ENCODE results near the gene DDX51.

The DDX51 gene

DNA sequence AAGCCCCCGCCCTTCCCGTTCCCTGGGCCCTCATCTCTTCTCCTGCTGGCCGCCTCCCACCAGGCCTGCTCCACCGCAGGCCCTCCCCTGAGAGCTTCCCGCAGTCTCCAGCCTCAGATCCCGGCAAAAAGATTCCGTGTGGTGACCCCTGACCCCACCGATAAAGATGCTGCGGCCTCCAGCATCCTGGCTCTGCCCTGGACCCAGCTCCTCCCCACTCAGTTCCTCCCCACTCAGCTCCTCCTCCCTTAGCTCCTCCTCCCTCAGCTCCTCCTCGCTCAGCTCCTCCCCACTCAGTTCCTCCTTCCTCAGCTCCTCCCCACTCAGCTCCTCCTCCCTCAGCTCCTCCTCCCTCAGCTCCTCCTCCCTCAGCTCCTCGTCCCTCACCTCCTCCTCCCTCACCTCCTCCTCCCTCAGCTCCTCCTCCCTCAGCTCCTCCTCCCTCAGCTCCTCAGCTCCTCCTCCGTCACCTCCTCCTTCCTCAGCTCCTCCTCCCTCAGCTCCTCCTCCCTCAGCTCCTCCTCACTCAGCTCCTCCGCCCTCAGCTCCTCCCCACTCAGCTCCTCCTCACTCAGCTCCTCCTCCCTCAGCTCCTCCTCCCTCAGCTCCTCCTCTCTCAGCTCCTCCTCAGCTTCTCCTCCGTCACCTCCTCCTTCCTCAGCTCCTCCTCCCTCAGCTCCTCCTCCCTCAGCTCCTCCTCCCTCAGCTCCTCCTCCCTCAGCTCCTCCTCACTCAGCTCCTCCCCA lies 17.1 kb upstream of the DDX51 start:
- DNase-seq, result no peak
- Mint-ChIP-seq H3K27me3 (ENCODE audit: low read depth, poor library complexity) (peaks cover 22% of the 10 kb centered on the region), H3K4me3 (no peak overlapping the region), H3K9me3 (peaks cover 3% of the 10 kb centered on the region), H3K36me3 (ENCODE audit: low read depth) (no peaks in the 10 kb centered on the region), H3K27ac (no peak overlapping the region), H3K4me1 (no peaks in the 10 kb centered on the region)
- TF ChIP-seq, protein P1, sequence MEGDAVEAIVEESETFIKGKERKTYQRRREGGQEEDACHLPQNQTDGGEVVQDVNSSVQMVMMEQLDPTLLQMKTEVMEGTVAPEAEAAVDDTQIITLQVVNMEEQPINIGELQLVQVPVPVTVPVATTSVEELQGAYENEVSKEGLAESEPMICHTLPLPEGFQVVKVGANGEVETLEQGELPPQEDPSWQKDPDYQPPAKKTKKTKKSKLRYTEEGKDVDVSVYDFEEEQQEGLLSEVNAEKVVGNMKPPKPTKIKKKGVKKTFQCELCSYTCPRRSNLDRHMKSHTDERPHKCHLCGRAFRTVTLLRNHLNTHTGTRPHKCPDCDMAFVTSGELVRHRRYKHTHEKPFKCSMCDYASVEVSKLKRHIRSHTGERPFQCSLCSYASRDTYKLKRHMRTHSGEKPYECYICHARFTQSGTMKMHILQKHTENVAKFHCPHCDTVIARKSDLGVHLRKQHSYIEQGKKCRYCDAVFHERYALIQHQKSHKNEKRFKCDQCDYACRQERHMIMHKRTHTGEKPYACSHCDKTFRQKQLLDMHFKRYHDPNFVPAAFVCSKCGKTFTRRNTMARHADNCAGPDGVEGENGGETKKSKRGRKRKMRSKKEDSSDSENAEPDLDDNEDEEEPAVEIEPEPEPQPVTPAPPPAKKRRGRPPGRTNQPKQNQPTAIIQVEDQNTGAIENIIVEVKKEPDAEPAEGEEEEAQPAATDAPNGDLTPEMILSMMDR (IDR thresholded peaks at IDR 0.05), result no peak

DNA sequence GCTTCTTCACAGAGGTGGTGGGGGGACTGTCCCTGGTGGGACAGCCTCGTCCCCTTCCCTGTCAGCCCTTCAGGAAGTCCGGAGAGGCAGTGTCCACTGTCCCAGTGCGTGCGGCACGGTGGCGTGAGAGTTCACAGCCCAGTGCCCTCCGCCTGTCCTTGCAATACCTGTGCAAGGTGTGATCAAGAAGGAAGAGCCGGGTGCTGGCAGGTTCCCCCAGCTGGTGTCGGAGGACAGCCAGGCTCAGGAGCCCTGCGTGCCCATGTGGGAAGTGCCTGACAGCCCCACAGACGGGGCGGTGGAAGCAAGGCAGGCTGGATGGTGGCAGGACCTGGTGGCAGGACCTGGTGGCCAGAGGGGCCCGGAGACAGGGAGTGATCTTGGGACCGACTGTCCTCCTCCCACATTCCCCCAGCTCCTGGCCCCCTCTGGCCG lies 16.5 kb upstream of the DDX51 start:
- no peaks in the 10 kb centered on the region for H3K4me1 Mint-ChIP-seq
- H3K36me3 Mint-ChIP-seq (ENCODE audit: low read depth), result no peaks in the 10 kb centered on the region
- H3K4me3 Mint-ChIP-seq, result no peak overlapping the region
- TF ChIP-seq, protein P1 (IDR thresholded peaks at IDR 0.05), result no peak
- DNase-seq, result no peak
- peaks cover 20% of the 10 kb centered on the region for H3K27me3 Mint-ChIP-seq (ENCODE audit: low read depth, poor library complexity)
- no peak overlapping the region for H3K27ac Mint-ChIP-seq
- no peaks in the 10 kb centered on the region for H3K9me3 Mint-ChIP-seq

DNA sequence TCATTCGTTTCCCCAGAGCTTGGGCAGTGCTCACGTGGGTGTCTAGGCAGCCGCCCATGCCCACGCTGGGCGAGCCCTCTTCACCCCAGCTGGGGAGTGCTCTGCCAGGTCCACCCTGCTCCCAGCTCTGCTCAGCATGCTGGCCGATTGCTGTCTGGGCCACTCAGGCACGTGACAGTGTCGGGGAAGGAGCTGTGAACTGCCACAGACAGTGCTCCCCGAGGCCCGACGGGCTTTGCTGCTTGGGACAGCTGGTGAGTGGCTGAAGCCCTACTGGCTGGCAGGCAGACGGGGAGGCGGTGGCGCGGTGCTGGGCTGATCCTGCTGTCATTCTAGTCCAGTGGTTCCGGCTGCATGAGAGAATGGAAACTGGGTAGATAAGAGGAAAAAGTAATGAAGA lies 15.9 kb upstream of the DDX51 start:
- TF ChIP-seq, protein P1 (IDR thresholded peaks at IDR 0.05), result no peak
- H3K9me3 Mint-ChIP-seq, result no peaks in the 10 kb centered on the region
- no peaks in the 10 kb centered on the region for H3K36me3 Mint-ChIP-seq (ENCODE audit: low read depth)
- no peak overlapping the region for H3K27ac Mint-ChIP-seq
- H3K4me3 Mint-ChIP-seq, result no peak overlapping the region
- H3K4me1 Mint-ChIP-seq, result peaks cover under 1% of the 10 kb centered on the region
- DNase-seq, result no peak
- H3K27me3 Mint-ChIP-seq (ENCODE audit: low read depth, poor library complexity), result peaks cover 20% of the 10 kb centered on the region

DNA sequence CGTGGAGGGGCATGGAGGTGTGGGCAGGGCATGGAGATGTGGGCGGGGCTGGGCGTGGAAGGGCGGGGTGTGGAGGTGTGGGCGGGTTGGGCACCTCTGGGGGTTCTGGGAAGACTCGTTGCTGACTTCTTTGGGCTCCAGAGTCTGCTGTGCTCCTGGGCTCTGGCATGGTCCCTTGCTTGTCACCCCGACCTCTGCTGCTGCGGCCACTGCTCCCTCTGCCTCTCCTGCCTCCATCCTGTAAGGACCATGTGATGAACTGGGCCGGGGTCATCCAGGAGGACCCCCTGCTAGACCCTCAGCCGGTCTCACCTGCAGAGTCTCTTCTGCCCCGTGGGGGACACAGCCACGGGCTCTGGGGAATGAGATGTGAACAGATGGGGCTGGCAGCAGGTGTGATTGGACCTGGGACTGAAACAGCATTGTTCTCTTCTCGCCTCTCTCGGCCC lies 15.5 kb upstream of the DDX51 start:
- H3K27ac Mint-ChIP-seq, result no peak overlapping the region
- DNase-seq, result no peak
- peaks cover 20% of the 10 kb centered on the region for H3K27me3 Mint-ChIP-seq (ENCODE audit: low read depth, poor library complexity)
- H3K4me1 Mint-ChIP-seq, result peaks cover 5% of the 10 kb centered on the region
- H3K4me3 Mint-ChIP-seq, result no peak overlapping the region
- TF ChIP-seq, protein P1 (IDR thresholded peaks at IDR 0.05), result no peak
- H3K36me3 Mint-ChIP-seq (ENCODE audit: low read depth), result no peaks in the 10 kb centered on the region
- H3K9me3 Mint-ChIP-seq, result no peaks in the 10 kb centered on the region

DNA sequence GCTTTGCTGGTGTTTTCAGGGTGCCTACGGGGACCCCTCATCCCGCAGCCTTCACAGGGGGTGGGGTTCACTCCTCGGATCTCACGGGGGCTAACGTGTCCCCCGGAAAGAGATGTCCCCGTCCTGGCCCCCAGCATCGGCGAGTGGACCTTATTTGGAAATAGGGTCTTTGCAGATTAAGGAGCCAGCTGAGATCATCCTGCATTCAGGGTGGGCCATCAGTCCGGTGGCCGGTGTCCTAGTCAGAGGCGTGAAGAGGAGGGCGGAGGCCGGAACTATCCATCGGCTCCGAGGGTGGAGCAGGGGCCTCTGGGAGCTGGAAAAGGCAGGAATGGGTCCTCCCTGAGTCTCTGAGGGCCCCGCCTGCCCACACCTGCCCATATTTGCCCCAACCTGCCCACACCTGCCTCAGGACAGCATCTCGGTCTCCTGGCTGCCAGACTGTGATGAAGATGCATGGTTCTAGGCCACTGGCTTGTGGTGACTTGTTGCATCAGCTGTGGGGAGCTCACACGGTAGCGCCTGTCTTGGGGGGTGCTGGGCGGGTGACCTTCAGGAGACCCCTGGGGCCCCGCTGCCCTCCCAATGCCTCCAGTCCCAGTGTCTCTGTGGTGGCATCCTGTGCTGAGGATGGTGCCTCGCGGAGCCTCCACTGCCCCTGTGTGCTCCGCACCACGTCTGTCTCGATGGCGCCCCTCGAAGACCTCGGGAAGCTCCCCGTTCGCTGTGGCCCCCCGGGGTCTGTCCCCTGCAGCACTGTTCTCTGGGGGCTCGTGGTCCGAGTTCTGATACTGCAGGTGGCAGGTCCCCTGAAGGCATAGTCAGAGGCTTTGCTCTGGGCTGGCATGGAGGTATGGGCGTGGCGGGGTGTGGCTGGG lies 14.8 kb upstream of the DDX51 start:
- TF ChIP-seq, protein P1 (IDR thresholded peaks at IDR 0.05), result no peak
- H3K27me3 Mint-ChIP-seq (ENCODE audit: low read depth, poor library complexity), result peaks cover 14% of the 10 kb centered on the region
- peaks cover 11% of the 10 kb centered on the region for H3K4me1 Mint-ChIP-seq
- H3K9me3 Mint-ChIP-seq, result no peaks in the 10 kb centered on the region
- no peaks in the 10 kb centered on the region for H3K36me3 Mint-ChIP-seq (ENCODE audit: low read depth)
- no peak overlapping the region for H3K4me3 Mint-ChIP-seq
- DNase-seq, result no peak
- H3K27ac Mint-ChIP-seq, result no peak overlapping the region

Measured in nephron progenitor cell (in vitro differentiated cells).